Astrocyte of the spinal cord (primary cell): ENCODE measurements around the gene AUTS2.

Experiments used
- DNase-seq: peaks from one replicate; pipeline ENCODE4 v3.0.0; 2011; ENCODE audit warnings: low read depth, low spot score
- H3K4me3 ChIP-seq: 2 replicates; pipeline ENCODE4 v1.5.1; 2011; ENCODE audit warnings: low read depth, mild to moderate bottlenecking, low read length, moderate library complexity
- CTCF ChIP-seq: IDR thresholded peaks from 2 replicates; pipeline ENCODE4 v1.5.1; 2012; ENCODE audit warnings: low read depth, mild to moderate bottlenecking, low read length, inconsistent platforms
- in situ Hi-C: cut with HindIII; loops from 2 replicates; pipeline ENCODE4 v1.10.0; 2017; ENCODE audit warnings: low sequenced_read_pairs

AUTS2 gene

GRCh38 chr7:70699271-70699670, 1101.0 kb downstream of the AUTS2 start:
- no peak for TF ChIP-seq CTCF

DNA sequence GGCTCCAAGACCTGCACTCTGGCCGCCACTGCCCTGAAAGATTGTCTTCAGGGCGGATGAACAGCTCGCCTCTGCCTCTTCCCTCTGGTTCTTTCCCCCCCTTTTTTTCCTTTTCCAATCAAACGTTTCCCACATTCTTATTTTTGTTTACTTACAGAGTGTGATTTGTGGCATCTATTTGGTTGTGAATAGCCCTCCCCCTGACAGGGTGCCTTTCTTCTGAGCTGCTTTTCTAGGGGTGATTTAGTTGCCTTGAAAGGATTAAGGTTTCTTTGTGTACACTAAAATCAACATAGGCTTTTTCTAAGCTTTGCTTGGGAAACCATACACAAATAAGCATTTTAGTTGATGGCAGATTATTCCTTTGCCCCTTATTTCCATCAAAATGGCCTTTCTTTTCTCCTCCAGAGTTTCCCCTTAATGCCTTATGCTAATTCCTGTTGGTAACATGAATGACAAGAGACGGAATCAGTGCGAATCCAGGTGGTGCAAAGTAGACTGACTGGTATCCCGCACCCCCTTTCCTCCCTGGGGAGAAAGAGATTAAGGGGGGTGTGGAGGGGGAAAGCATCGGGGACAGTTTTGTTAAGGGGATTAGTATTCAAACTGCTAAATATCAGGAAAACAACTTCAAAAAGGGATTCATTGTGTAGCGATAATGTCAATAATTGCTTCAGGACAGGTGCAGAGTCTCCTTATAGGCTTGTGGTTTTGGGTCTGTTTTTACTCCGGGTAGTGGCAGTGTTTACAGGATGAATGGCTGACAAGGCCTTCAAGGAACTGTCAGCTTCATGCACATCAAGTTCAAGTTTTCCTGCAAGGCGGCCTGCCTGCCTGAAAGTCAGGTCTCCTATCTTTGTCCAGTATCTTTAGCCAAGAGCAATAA, 1102.0 kb downstream of the AUTS2 start:
- H3K4me3 ChIP-seq, result no peak overlapping the region
- in situ Hi-C loops, result no loop called here
- DNase-seq, result no peak
- no peak for TF ChIP-seq CTCF

More at GRCh38 chr7:70699271-70699670, 1101.0 kb downstream of the AUTS2 start:
- H3K4me3 ChIP-seq, result no peak overlapping the region
- in situ Hi-C loops, result no loop called here
- DNase-seq, result no peak

- no peak for DNase-seq
- in situ Hi-C loops, result no loop called here
- TF ChIP-seq CTCF, result no peak
- no peak overlapping the region for H3K4me3 ChIP-seq
These were observed 1102.7 kb downstream of the AUTS2 start for GRCh38 chr7:70700941-70701425.

- no peak overlapping the region for H3K4me3 ChIP-seq
- DNase-seq, result no peak
- no peak for TF ChIP-seq CTCF
- in situ Hi-C loops, result no loop called here
These were observed 1103.2 kb downstream of the AUTS2 start for GRCh38 chr7:70701477-70701876.

DNA sequence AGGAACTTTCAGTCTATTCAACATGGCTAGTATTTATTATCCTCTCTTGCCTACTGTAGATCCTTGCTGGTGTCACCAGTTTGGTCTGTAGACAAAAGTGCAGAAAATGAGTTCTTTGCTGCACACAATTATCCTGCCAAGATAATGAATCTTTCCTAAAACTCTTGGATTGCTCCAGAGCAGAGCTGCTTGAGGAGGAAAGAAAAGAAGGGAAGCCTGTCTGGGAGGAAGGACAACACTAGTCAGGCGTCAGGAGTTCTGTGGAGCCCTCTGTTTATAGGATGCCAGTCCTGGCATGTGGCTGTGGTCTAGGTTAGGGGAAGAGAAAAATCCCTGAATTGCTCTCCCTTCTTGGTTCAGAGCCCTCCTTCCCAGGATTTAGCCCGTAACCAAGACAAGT, 1103.7 kb downstream of the AUTS2 start:
- H3K4me3 ChIP-seq, result no peak overlapping the region
- in situ Hi-C loops, result no loop called here
- DNase-seq, result no peak
- TF ChIP-seq CTCF, result no peak

DNA sequence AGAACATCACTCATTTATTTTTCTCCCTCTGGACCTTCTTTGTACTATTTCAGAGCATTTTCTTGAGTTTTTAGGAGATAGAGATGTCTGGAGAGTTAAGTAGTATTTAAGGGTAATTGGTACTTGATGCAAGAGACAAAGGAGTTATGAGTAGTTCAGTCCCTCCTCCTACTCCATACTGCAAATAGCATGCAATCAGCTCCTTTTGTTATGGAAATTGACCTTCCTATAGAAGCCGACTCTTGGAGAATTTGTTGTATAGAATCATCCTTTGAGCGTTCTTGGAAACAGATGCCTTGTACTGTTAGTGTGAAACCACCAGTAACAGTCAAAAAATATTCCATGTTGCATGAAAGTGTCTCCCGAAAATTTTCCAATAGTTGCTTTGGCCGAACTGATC, 1105.5 kb downstream of the AUTS2 start:
- no peak for DNase-seq
- in situ Hi-C loops, result no loop called here
- TF ChIP-seq CTCF, result no peak
- no peak overlapping the region for H3K4me3 ChIP-seq
